Stimulated activated CD8-positive, alpha-beta memory T cell treated with anti-CD3 and anti-CD28 coated beads, Interleukin-15, amount 100 ng/mL, for 1 hour (primary cell): ENCODE results near the gene TGM6.

Experiments used
- DNase-seq: peaks from one replicate; pipeline ENCODE4 v3.0.0-alpha.2; 2020; ENCODE audit warnings: low read depth

TGM6 gene

DNA sequence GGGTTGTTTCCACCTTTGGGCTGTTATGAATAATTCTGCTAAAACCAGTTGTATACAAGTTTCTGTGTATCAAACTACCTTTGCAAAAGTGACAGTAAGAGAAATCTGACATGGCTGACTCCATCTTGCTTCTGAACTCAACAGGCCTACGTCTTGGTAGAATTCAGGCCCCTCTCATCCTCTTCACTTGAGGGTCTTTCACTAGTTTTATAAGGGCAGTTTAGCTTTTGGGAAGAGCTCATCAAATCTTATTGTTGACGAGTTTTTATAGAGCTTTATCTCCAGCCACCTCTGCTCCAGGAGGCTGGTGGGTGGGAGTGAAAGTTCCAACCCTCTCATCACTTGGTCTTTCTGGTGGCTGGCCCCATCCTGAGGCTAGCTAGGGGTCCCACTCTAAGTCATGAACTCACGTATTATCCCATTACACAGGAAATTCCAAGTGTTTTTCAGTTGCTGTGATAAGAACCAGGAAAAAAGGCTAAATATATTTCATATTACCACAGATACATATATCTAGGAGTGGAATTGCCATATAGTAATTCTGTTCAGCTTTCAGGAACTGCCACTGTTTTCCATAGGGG, 78.3 kb downstream of the TGM6 start:
- no peak for DNase-seq

DNA sequence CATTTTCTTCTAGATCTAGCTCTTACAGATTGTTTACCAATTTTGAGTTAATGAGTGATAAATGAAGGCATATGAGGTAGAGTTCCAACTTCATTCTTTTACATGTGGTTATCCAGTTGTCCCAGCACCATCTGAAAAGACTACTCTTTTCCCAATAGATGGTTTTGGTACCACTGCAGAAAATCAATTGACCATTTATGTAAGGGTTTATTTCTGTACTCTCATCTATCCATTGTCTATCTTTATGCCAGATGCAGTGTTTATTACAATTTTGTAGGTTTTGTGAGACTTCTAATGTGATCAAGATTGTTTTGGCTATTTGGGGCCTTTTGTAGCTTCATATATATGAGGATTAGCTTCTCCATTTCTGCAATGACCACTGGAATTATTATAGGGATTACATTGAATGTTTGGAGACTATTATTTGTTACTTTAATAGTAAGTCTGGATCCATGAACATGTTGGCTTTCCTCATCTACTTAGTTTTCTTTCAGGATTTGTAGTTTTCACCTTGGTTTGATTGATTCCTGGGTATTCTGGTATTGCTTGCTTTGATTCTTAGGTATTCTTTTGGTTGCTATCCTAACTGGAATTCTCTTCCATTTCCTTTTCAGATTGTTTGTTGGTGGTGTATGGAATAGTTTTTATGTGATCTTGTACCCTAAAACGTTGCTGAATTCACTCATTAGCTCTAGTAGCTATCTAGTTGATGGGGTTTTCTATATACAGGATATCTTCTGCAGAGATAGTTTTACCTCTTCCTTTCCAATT, 79.5 kb downstream of the TGM6 start:
- DNase-seq, result no peak

DNA sequence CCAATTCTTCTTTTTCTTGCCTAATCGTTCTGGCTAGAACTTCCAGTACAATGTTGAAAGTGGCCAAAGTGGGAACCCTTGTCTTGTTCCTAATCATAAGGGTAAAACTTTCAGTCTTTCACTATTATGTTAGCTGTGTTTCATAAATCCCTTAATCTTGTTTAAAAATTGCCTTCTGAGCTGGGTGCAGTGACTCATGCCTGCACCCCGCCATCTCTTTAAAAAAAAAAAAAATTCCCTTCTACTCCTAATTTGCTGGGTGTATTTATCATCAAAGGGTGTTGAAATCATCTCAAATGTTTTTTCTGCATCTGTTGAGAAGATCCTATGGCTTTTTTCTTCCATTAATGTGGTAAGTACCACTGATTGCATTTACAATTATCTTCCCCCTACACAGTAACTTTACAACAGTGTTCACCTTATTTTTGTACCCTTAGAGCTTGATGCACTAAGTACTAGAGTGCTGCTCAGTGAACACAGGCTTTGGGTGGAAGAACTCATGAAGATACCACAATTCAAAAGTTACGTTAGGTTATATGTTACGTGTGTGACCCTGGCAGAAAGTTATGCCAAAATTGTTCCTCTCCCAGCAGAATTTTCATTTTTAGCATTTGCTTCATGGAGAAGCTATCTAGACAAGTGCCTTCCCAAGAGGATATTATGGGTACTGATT, 80.2 kb downstream of the TGM6 start:
- DNase-seq, result no peak

DNA sequence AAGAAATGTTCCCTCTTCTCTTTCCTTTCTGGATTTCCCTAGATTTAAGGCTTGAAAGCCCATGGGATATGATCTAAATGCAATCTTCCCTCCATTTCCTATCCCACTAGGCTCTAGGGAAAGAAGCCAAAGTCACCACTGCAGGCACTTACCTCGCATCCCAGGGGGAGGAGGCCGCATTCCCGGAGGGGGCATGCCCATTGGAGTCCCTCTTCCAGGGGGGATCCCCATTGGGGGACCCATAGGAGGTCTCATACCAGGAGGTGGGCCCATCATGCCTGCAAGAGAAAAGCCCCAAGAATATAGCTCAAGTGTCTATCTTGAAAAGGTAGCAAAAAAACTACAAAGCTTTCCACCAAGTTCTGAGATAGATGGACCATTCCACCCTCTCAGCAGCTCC, 81.8 kb downstream of the TGM6 start:
- no peak for DNase-seq

DNA sequence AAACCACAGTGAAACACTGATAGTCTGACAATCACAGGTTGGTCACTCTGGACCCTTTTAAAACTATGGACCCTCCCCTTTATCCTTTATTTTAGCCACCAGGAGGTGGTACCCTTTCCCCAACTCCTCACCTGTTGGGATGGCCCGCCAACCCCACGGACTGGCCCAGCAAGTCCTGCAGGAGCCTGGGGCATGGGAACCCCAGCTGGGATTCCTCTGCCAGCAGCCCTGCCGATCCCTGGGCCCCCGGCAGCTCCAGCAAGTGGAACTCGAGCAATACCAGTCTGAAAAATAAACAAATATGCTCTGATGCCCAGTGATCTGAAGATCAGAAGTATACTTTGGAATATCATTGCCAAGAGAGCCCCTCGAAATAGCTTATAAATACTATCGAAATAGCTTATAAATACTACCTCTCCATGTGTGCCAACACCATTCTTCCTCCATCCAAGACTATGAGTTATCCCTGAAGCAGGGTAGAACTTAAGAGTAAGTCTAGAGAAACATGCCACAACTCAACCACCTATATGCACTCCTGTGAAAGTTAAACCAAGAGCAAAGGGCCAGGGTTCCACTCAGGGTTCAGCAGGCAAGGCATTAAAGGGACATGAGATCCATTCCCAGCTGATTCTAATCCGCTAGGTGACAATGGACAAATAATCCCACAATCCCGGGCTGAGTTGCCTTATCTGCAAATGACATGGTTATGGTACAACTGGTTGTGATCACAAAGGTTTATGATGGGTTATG, 83.1 kb downstream of the TGM6 start:
- no peak for DNase-seq

DNA sequence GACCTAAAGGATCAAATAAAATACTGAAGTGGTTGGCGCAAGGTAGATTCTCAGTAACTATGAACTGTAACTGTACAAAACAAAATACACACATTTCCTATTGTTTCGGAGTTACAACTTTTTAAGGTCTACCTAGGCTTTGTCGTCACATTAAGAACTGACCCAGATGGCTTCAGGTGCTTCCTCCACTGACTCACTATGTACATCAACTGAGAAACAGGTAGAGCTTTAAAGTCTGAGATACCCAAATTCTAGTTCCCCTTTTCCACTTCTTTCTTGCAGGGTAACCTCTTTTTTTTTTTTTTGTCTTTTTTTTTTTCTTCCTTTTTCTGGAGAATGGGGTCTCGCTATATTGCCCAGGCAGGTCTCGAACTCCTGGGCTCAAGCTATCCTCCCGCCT, 84.4 kb downstream of the TGM6 start:
- no peak for DNase-seq

DNA sequence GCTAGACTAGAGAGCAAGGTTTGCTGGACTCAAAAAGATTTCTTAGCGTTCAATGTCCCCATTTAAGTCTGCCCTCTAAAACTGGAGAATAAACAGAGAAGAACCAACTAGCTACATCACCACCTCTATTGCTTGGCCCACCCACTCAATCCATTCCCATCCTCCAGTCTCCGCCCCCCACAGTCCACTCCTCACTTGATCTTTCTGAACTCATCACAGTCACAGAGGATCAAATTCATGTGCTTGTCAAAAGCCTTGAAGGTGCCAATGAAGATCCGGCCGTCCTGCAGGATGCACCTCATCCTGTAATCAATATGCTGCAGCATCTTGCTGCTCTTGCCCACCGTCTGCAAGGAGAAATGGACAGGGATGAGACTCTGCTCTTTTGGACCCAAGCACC, 86.7 kb downstream of the TGM6 start:
- no peak for DNase-seq

DNA sequence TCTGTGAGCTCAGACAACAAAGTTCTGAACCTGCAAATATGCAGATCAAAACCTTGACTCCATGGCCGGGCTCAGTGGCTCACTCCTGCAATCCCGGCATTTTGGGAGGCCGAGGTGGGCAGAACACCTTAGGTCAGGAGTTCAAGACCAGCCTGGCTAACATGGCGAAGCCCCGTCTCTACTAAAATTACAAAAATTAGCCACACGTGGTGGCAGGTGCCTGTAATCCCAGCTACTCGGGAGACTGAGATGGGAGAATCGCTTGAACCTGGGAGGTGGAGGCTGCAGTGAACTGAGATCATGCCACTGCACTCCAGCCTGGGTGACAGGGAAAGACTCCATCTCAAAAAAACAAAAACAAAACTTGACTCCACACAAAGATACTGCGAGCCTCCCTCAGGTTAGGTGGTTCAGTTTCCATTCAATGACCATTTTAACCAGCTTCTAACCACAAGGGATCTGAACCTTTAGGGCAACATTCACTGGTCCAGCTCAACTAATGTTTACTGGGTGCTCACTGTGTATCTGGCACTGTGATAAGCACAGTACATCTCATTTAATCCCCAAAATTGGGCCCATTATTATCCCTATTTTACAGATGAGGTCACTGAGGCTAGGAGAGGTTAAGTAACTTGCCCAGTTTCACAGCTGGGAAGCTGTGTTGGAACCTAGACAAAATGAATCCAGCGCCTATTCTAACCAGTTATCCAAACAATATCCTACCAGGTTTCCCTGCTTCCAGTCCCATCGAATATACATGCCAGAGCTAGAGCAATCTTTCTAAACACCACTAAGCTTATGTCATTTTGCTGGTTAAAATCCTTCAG, 88.1 kb downstream of the TGM6 start:
- no peak for DNase-seq

DNA sequence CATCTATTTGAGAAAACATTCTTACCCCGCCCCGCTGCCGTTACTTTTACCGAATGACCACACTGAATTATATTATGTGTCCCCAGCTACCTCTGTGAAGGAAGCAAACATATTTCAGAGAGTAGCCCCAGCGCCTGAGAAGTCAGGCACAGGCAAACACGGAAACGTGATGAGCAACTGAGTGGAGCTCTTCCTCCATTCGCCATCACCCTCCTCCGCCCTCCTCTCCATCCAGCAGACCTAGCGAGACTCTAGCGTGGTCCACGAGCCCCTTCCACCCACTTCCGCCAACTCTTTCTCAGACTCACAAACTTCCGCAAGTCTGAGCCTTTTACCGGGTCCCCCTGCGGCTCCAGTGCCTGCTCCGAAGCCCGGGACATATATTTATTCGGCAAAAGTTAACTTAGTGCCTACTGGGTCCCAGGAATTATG, 89.3 kb downstream of the TGM6 start:
- DNase-seq, result peak; percentile 43

DNA sequence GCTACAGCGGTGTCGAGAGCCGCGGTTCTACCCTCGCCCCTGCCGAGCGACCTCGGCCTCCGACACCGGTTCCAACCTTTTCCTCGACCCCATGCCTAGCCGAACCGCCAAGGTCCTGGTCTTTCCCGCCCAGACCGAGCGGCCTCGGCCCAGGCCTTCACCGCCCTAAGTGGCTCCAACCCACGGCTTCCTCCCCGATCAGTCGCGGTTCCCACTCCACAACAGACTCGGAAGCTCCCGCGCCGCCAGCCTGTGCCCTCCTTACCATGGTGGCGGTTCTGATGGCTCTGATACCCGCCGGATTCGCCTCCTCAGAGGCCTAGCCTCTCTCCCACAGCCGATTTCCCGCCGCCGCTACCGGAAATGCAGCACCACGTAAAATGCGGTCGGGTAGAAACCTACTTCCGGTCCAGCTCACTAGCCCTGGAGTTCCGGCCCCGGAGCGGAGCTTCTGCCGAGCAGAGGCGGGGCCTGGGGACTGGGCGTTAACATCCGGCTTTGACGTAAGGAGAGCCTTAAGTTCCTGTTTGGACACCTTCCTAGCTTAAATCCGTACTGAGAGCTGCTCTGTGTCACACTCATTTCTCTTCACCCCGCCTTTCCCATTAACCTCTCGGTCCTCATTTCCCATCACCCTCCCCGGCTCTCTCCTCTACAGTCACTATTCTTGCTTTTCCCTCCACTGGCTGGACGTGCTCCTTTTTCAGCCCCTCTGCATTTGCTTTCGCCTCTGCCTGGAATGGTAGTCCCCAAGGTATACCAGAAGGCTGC, 89.9 kb downstream of the TGM6 start, which contains the start of gene SNRPB:
SNRPB (minus strand) TSS at position 367 of the 771 bp plus-strand sequence; CDS start at position 268, 99 bp downstream.
- peak; percentile 94 for DNase-seq

DNA sequence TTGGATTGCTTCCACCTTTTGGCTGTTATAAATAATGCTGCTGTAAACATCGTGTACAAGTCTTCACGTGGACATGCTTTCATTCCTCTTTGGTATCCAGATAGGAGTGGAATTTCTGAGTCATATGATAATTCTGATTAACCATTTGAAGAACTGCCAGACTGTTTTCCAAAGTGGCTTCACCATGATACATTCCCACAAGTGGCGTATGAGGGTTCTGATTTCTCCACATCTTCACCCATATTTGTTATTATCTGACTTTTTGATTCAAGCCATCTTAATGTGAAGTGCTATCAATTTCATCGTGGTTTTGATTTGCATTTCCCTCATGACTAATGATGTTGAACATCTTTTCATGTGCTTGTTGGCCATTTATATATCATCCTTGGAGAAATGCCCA, 92.8 kb downstream of the TGM6 start:
- no peak for DNase-seq

DNA sequence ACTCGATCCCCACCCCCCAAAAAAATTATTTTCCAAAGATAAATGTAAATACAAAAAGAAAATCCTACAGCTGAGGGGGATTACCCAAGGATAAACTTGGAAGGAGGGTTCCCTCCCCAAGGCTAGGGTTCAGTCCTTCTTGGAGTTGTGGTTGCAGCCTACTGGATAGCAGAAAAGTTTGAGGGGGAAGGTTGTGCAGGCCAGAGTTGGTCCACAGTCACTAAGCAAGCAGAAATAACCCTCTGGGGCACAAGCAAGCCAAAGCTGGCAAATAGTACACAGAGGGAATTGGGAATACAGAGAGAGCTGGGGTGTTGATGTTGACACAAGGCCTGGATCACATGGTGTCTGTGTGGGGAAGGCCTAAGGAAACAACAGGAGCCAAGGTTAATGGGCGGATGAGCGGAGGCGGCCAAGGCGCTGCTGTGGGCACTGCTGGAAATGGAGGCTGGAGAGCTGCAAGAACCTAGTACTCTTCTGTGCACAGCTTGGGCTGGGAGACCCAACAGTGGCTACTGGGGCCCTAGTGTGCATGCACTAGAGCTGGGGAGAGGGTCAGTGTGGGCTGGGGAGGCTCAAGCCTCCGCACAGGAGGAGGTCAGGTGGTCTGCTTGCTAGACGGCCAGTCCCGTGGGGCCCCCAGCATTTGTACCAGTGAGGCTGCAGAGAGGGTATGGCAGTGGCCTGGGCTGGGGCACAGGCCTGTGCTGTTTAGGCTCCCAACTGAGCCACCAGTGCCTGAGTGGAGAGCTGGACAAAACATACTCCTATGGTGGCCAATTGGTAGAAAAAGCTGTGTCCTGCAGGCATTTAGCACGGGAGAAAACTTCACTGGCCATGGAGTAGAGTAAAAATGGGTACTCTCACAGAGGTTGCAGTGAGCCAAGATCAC, 95.4 kb downstream of the TGM6 start:
- DNase-seq, result no peak

DNA sequence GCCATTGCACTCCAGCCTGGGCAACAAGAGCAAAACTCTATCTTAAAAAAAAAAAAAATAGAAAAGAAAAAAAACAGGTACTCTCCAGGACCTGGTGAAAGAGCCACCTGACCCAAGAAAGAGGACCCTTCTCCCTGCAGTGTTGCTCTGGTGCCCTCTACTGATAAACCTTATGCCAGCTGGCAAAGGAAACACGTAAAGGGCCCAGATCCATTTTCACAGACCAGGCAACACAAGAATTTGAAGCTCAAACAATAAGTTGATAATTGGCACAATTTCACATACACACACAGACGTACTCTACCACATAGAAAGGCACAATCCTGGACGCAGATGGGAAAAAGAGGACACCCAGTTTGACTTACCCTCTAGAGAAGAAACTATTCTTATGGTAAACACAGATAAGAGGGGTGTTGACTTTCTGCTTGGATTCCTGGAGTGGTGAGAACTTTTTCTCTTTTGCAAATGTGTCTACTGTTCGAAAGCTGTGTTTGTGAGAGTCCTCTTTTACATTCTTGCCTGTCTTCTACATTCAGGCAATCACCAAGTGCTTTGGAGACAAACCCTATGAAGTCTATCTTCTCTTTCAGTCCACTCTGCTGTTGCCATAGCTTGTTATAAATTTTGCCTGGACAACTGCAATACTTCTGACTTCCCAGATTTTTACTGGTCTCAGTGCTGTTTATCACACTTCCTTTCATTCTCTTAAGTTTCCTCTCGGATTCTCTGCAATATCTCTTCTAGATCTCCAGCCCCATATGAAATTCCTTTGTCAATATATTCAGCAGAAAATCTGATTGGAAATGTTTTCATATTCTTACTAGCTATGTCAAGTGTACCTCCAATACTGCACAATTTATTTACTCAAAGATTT, 96.3 kb downstream of the TGM6 start:
- no peak for DNase-seq

DNA sequence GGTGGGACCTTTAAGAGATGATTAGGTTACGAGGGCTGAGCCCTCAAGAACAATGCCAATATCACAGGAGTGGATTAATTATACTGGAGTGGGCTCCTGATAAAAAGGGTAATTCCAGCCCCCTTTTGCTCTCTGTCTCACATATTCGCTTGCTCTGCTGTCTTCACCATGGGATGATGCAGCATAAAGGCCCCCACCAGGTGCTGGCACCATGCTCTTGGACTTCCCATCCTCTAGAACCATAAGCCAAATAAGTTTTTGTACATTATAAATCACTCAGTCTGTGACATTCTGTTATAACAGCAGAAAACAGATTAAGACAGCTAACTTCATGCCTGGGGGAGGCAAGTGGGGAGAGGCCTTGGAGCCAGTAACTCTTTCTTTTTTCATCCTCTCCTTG, 99.7 kb downstream of the TGM6 start:
- no peak for DNase-seq
